ENCODE data around the gene TPCN2.

GRCh38 chr11:69111624-69112542, 63.2 kb downstream of the TPCN2 start:
- TF ChIP-seq CTCF (IDR thresholded peaks at IDR 0.05; ENCODE audit: insufficient read depth, low read depth, low read length) (no peak), EZH2 (IDR thresholded peaks at IDR 0.05; ENCODE audit: insufficient read depth, low read length) (no peak)
